GM21737 (cell line): ENCODE measurements around the gene CCDC90B.
"Not testable (repeated sequence)": the region's sequence is repeated elsewhere in the genome, so short reads cannot be mapped to it uniquely, and the experiment has no call there.

Source experiments
- ATAC-seq: cut with Tn5 transposase; IDR thresholded peaks from one replicate; pipeline ENCODE4 v1.9.1; 2021; ENCODE audit warnings: mild to moderate bottlenecking, moderate library complexity; ENCODE audit not compliant: unreplicated experiment

CCDC90B gene

DNA sequence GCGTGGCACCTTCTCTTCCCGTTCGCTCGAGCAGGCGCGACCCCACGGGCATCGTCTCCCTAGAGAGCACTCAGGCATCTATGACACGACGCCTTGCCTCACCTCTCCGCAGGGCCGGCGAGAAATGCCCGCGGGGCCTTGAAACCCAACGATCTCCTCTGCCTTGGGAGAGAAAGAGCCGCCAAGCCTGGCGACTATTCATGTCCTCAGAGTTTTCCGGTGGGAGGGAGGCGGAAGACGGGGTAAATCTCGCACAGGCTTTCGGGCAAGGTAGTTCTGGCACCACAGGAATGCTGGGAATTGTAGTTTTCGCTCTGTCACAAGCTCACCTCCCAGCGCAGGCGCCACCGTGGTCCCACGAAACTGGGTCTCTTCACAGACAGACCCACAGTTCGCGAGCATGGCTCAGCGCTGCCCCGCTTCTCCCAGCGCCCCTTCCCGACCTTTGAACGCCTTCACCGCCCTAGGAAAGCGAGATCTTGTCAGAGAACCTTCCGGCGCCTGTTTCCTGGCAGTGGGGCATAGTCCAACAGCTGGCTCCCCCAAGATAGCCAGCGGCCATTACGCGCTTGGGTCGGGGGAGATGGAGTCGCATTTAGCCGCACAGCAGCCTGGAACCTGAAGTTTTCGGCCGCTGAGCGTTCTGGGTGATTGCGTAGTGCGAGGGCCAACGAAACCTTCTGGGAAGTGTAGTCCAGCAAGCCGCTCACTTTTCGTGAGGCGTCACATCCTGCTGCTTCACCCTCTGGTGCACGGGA, at the start of gene CCDC90B:
Gene CCDC90B (minus strand): TSS at position 597 of the 758 bp plus-strand sequence. CDS start 395 bp downstream, at position 202.
- ATAC-seq: peak; percentile 88

DNA sequence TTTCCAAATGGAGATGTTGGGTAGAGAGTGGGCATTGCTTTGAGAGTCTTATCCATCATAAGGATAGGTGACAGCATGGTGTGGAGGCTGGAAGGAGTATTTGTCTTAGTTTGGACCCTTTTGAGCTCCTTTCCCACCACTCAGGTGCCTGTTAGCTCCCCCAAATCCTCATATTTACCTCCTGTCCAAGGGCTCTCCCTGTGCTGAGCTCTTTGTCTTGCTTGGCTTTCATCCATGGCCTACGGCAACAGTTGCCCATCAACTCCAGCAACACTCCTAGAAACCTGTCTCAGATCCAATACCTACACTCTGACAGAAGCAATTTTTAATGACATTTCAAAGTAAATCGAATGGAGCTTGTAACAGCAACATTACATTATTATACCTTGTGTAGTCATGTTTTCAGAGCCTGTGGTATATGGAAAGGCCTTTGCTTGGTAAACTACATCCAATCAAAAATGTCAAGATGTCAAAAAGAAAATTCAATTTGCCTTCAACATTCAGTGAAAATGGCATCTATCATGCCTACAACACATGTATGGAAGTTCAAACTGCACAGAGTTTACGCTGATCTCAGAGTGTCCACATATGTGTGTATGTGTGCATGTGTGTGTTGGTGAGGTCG, 49.4 kb upstream of the CCDC90B start:
- no peak for ATAC-seq

- ATAC-seq: no peak
These were observed 44.1 kb upstream of the CCDC90B start for GRCh38 chr11:83330303-83330702.

DNA sequence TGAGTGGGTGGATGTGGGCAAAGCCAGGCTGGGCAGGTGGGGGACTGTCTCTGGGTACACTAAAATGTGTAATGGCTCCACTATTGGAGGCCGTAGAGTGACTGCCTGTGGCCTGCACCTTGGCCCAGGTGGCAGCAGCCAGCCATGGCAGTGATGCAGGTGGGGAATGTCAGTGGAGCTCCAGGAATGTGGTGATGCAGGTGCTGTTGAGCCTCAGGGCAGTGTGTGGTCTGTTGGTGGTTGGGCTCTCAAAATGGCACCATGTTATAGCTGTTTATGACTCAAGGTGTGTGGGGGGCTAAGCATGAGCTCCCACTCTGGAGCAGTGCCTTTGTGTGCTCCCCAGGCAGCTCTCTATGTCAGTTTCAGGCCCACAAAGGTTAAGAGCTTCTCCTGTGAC, 40.2 kb upstream of the CCDC90B start:
- no peak for ATAC-seq

DNA sequence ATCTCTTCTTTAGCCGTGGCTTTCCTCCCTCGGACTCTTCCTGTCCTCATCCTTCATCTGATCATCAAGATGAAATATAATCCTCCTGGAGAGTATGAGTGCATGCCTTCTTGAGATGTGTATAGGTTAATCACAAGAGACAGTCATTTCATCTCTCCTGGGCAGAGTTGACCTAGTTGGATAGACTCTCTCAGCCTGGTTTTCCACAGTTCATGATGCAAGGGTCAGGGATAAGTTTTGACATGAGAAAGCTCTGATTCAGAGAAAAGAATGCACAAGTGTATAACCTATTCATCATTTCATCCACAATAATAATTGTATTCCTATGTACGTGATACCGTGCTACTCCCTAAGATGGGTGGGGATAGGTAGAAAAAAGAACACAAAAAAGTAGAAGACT, 33.2 kb upstream of the CCDC90B start:
- ATAC-seq: no peak

DNA sequence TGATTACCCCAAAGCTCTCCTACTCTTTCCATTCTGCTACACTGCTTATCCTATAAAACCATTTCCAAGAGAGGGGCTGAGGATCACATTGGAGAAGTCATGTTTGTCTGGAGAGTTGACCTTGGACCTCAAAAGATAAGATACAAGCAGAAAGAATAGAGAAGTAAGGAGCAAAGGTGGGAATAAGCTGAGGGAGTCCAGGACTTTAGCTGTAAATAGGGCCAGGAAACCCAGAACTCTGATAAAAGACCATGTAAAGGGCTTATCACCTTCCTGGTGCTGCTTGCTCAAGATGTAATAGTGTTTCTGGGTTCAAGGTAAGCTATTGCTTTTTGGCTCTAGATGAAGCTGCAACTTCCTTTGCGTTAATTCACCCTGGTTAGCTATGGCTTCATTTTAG, 32.8 kb upstream of the CCDC90B start:
- ATAC-seq: no peak

DNA sequence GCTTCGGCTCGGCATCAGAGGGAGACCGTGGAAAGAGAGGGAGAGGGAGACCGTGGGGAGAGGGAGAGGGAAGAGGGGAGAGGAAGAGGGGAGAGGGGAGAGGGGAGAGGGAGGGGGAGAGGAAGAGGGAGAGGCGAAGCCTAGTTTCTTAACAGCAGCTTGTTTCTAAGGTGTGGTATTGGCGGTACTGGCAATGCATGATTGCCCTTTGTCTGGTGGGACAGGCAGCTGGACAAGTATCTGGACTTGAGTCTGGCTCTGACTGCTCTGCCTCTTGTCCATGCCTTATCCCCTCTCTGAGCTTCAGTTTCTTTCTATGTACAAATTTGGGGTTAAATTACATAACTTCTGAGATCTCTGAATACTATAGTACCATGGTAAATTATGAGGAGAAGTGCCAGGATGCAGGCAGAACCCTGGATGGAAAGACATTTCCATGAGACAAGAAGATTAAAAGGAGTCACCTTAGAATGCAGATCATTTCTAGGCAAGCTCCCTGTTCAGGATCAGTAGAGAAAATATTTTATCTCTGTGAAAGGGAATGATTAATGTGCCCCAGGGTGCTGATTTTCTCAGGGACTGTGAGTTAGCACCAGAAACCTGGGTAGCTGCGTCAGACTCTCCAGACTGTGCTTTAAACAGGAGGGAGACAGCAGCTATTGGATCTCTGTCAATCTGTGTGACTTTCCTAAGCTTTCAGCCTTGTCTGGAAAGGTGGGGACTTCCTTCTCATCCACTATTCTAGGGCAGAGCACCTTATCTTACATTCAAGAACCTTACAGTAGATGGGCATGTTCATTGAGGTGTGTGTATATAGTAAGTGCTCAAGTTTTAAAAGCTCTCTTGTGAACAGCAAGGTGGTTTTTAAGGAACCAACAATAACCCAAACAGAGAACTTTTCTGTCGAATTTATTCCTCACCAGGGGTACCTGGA, 31.9 kb upstream of the CCDC90B start:
- no peak for ATAC-seq

GRCh38 chr11:83316897-83317268, 30.7 kb upstream of the CCDC90B start:
- ATAC-seq: not testable (repeated sequence)

GRCh38 chr11:83316143-83316896, 30.2 kb upstream of the CCDC90B start:
- ATAC-seq: not testable (repeated sequence)

DNA sequence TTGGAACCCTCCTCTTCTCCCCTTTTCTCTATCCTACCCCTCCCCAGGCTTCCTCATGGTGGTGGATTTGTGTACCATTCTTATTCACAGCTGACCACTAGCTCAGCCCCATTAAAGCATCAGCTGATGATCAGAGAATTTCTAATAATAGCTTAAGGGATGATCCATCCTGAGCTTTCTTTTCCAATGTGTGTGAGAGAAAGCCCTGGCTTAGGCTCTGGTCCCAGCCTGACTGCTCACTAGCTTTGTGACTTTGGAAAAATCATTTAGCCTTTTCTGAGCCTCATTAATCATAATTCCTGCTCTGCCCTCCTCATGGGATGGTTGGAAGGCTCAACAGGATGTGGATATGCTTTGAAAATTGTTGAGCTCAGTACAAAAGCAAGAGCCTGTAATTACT, 26.3 kb upstream of the CCDC90B start:
- ATAC-seq: no peak

DNA sequence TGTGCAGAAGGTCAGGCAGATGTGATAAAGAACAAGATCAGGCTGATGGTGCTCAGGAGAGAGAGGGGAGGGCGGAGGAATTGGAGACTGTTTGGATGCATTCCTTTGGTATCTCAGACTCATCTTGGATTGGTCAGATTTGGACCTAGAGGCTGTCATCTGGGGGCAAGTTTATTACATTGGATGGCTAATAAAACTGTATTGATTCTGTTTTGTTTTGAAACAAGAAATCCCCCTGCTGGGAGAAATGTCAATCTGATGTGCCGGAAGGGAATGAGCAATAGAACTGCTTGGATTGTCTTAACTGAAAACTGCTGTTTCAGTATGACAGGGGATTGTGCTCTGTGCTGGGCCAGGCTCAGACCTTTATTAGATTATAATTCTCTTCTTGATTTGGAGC, 25.5 kb upstream of the CCDC90B start:
- ATAC-seq: no peak

- no peak for ATAC-seq
These were observed 24.6 kb upstream of the CCDC90B start for GRCh38 chr11:83310718-83311117.

GRCh38 chr11:83308536-83308935, 22.4 kb upstream of the CCDC90B start:
- ATAC-seq: not testable (repeated sequence)

DNA sequence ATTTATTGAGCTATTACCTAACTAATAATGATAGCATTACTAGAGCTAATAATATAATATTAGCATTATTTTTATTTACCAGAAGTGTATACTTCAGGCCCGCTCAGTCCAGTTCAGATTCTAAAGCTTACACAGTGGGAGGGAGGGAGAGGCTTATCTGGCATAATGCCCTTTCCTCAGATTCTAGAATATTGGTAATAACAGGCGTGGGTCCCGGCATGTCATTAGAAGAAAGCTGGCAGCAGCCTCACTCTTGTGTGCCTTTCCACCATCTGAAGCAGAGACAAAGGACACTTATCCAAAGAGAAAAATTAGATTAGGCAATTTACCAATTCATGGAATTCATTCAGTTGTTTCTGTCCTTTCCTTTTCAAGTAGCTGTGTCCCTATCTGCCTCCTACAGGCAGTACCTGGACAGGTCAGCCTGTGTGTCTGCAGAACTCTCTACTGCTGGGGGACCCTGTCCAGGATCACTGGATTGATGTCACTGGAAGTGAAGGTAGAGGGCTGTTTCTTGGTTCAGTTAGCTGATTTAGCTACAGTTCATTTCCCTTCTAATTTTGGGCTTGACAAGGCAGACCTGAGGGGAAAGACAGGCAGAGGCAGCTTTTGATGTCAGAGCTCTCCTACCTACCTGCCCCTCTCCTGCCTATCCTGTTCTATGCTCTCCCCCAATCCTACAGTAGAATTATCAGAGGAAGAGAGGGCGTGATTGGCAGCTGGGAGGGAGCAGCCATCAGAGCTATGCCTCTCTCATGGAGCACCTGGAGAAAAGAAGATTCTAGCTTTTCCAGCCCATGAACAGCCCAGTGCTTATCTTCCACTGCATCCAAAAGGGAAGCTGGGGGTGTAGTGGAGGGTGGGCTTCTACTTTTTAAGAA, 20.3 kb upstream of the CCDC90B start:
- ATAC-seq: no peak

DNA sequence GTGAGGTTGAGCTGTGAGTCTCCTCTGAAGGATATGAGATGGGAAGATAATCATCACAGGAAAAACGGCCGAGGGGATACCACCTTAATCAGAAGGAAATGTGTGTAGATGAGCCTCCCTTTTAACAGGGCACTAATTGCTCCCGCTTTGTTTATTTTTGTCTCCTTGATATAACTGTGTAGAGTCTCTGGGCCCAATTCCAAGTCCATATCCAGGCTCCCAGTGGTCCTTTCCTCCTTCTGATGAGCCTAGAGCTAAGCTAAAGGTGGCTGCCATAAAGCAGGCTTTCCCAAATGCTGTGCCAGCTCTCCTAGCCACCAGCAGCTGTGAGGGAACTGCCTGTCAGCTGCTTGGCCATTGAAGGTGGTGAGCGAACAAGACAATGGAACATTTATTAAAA, 17.1 kb upstream of the CCDC90B start:
- ATAC-seq: no peak

DNA sequence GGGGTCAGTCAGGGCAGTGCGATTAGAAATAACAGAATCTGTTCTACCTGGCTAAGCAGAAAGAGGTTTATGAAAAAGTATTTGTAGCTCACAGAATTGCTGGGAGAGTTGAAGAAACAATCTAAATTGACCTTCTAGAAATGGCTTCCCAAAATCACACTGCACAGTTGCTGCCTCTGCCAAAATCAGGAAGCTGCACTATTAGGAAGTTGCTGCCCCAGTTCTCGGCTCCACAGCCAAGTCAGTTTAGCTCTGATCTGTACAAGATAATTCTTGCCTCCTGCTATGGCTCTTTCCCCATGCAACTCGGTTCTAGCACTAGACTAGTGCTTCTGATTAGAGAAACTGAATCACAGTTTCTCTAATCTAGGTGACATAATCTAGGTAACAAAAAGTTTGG, 16.0 kb upstream of the CCDC90B start:
- ATAC-seq: no peak

GRCh38 chr11:83299681-83300080, 13.5 kb upstream of the CCDC90B start:
- no peak for ATAC-seq

GRCh38 chr11:83294208-83294607, 8.0 kb upstream of the CCDC90B start:
- no peak for ATAC-seq

DNA sequence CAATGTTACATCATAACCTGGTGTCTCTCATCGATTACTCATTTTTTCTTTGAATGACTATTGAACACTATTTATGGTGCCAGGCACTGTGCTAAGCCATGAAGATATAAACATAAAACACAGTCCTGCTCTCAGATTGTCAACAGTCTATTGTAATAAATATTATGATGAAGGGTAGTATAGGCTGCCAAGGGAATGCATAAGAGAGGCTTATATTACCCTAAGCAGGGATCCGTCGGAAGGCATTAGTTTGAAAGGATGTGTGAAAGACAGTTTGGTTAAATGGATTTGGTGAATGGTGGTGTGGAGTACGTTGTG, 7.2 kb upstream of the CCDC90B start:
- ATAC-seq: no peak
